Measurements from ENCODE around the gene KCNQ1. TPM values are rescaled to one million over a fixed set of nuclear protein-coding genes. Genes with fewer than 3 reads are reported as not detected.

KCNQ1 gene
- total RNA-seq, 4 donors from 2014 or later, result 2.6 to 12.7 (median 4.9) TPM

DNA sequence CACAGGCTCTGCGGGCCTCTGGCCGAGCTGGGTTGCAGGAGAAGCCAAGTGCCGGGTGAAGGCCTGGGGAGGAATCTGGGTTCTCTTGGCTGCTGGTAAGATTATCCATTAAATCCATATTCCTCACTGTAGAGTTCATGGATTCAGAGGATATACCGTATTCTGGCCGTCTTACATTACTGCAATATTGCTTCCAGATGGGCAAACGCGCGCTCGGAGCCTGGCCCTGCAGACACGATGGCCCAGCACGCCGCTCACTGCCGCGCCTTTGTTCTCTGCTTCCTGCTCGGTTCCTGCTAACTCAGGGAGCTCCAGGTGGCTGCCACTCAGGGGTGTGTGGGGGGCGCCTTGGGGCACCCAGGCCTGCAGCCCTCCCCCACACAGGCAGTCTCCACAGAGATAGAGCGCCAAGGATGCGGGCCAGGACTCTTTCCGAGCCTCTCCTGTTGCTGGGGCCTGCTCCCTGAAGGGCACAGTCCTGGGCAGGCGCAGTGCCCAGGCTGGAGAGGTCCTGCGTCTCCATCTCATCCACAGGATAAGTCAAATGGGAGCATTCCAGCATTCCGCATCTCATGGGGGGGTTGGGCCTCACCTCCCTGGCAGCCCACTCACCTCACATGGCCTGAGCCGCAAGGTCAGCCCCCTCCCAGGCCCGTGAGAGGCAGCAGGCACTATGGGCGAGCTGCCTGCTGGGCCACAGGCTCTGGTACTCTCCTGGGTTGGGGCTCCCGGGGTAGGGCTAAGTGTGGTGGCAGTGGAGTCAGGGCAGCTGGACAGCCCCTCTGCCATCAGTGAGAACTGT lies 269.1 kb downstream of the KCNQ1 start:
- Histone ChIP-seq H3K4me3 (no peak overlapping the region), H3K27ac (no peak overlapping the region), H3K4me1 (peaks cover 0 to 14% (median 0%) of the 10 kb centered on the region in 3 donors), H3K36me3 (no peaks in the 10 kb centered on the region), H3K9me3 (no peaks in the 10 kb centered on the region), H3K27me3 (no peaks in the 10 kb centered on the region)
- ATAC-seq, result no peak
- 100% methylated on average over 3 of the region's 26 CpGs; no CpG with 5 or more reads in 1 of the 2 donors for WGBS, 2 donors (ENCODE audit: low coverage in 1 of 2)
- TF ChIP-seq CTCF (IDR thresholded peaks at IDR 0.05), result no peak
- no peak for TF ChIP-seq POLR2AphosphoS5 (IDR thresholded peaks at IDR 0.05)
- TF ChIP-seq POLR2A (IDR thresholded peaks at IDR 0.05), result no peak
- TF ChIP-seq EP300 (IDR thresholded peaks at IDR 0.05), result no peak

- no peak overlapping the region for H3K27ac ChIP-seq
- TF ChIP-seq EP300 (IDR thresholded peaks at IDR 0.05) (no peak), CTCF (IDR thresholded peaks at IDR 0.05) (no peak), POLR2AphosphoS5 (IDR thresholded peaks at IDR 0.05) (no peak), POLR2A (IDR thresholded peaks at IDR 0.05) (no peak)
- H3K9me3 ChIP-seq, result no peaks in the 10 kb centered on the region
- H3K36me3 ChIP-seq, result no peaks in the 10 kb centered on the region
- no peak for ATAC-seq
- H3K4me1 ChIP-seq, result peaks cover 0 to 9% (median 0%) of the 10 kb centered on the region in 3 donors
- H3K4me3 ChIP-seq, result no peak overlapping the region
- WGBS, 2 donors (ENCODE audit: low coverage in 1 of 2), result 84% methylated on average over 3 of the region's 9 CpGs; no CpG with 5 or more reads in 1 of the 2 donors
- no peaks in the 10 kb centered on the region for H3K27me3 ChIP-seq
Measured at GRCh38 chr11:2714463-2714800, 269.6 kb downstream of the KCNQ1 start.

GRCh38 chr11:2714871-2715270 lies 270.1 kb downstream of the KCNQ1 start:
- Histone ChIP-seq H3K4me3 (no peak overlapping the region), H3K27me3 (no peaks in the 10 kb centered on the region), H3K9me3 (no peaks in the 10 kb centered on the region), H3K36me3 (no peaks in the 10 kb centered on the region), H3K4me1 (peaks cover 0 to 4% (median 0%) of the 10 kb centered on the region in 3 donors), H3K27ac (no peak overlapping the region)
- no peak for ATAC-seq
- no peak for TF ChIP-seq POLR2A (IDR thresholded peaks at IDR 0.05)
- no peak for TF ChIP-seq EP300 (IDR thresholded peaks at IDR 0.05)
- no peak for TF ChIP-seq CTCF (IDR thresholded peaks at IDR 0.05)
- no peak for TF ChIP-seq POLR2AphosphoS5 (IDR thresholded peaks at IDR 0.05)
- 98 to 100% methylated on average over 1 to 6 of the region's 7 CpGs for WGBS, 2 donors (ENCODE audit: low coverage in 1 of 2)

GRCh38 chr11:2715716-2716350 lies 271.0 kb downstream of the KCNQ1 start:
- H3K4me3 ChIP-seq, result no peak overlapping the region
- no peak for TF ChIP-seq POLR2A (IDR thresholded peaks at IDR 0.05)
- no peak for TF ChIP-seq CTCF (IDR thresholded peaks at IDR 0.05)
- TF ChIP-seq POLR2AphosphoS5 (IDR thresholded peaks at IDR 0.05), result no peak
- no peak for TF ChIP-seq EP300 (IDR thresholded peaks at IDR 0.05)
- ATAC-seq, result no peak
- no peak overlapping the region for H3K27ac ChIP-seq
- peaks cover 0 to 3% (median 0%) of the 10 kb centered on the region in 3 donors for H3K4me1 ChIP-seq
- H3K27me3 ChIP-seq, result no peaks in the 10 kb centered on the region
- 95 to 100% methylated on average over 2 to 4 of the region's 15 CpGs for WGBS, 2 donors (ENCODE audit: low coverage in 1 of 2)
- no peaks in the 10 kb centered on the region for H3K36me3 ChIP-seq
- no peaks in the 10 kb centered on the region for H3K9me3 ChIP-seq

Data from gastroesophageal sphincter (tissue), 4 donors.